CD4-positive, alpha-beta memory T cell (primary cell): ENCODE measurements around the gene FCAMR. TPM values are rescaled to one million over a fixed set of nuclear protein-coding genes. Genes with fewer than 3 reads are reported as not detected.

ENCODE experiments used
- CTCF ChIA-PET: fragments of 350-600 bp; sonication (Branson Sonifier 250); formaldehyde crosslinking; loops from one replicate; lab custom pipeline; 2021; ENCODE audit warnings: inconsistent platforms; ENCODE audit not compliant: partially characterized antibody; lab: Charles Lee
- POLR2A ChIA-PET: fragments of 350-600 bp; sonication (Branson Sonifier 250); formaldehyde crosslinking; loops from one replicate; lab custom pipeline; 2021; ENCODE audit not compliant: partially characterized antibody; lab: Charles Lee
- DNase-seq, 5 donors: peaks; one replicate each; pipeline versions ENCODE4 v3.0.0 to v3.0.0-alpha.2; 2020 to 2022; ENCODE audit warnings: mixed read lengths in 1 of 5
- H3K27ac ChIP-seq: one replicate; pipeline ENCODE4 v1.7.0; 2013; ENCODE audit warnings: low read depth, low read length
- H3K27me3 ChIP-seq: 2 replicates; pipeline ENCODE4 v1.7.0; 2013; ENCODE audit warnings: mild to moderate bottlenecking, low read length, moderate library complexity; ENCODE audit not compliant: insufficient read depth
- H3K36me3 ChIP-seq: 2 replicates; pipeline ENCODE4 v1.7.0; 2013; ENCODE audit warnings: mild to moderate bottlenecking, low read length, moderate library complexity; ENCODE audit not compliant: insufficient read depth
- H3K4me1 ChIP-seq: 2 replicates; pipeline ENCODE4 v1.7.0; 2013; ENCODE audit warnings: mild to moderate bottlenecking, low read length, moderate library complexity; ENCODE audit not compliant: insufficient read depth
- H3K4me3 ChIP-seq, 2 donors: one replicate each; pipeline ENCODE4 v1.7.0; 2013; ENCODE audit warnings: low read length in 2 of 2, mild to moderate bottlenecking in 1 of 2
- H3K9me3 ChIP-seq, 2 donors: one replicate each; pipeline ENCODE4 v1.7.0; 2013; ENCODE audit warnings: low read length in 2 of 2, control low read depth in 1 of 2; ENCODE audit not compliant: control insufficient read depth in 1 of 2
- H3K27ac Mint-ChIP-seq, 7 donors: one replicate each; pipeline ENCODE4 v1.8.0; 2020 to 2021; ENCODE audit warnings: mixed read lengths in 7 of 7, mild to moderate bottlenecking in 6 of 7, inconsistent platforms in 3 of 7, moderate library complexity in 3 of 7
- H3K27me3 Mint-ChIP-seq, 2 donors: one replicate each; pipeline ENCODE4 v1.8.0; 2020 to 2021; ENCODE audit warnings: mixed read lengths in 2 of 2
- H3K36me3 Mint-ChIP-seq, 2 donors: one replicate each; pipeline ENCODE4 v1.8.0; 2020 to 2021; ENCODE audit warnings: mixed read lengths in 2 of 2, inconsistent platforms in 1 of 2, mild to moderate bottlenecking in 1 of 2
- H3K4me1 Mint-ChIP-seq, 4 donors: one replicate each; pipeline ENCODE4 v1.8.0; 2020 to 2021; ENCODE audit warnings: mixed read lengths in 4 of 4, mild to moderate bottlenecking in 1 of 4
- H3K4me3 Mint-ChIP-seq, 8 donors: one replicate each; pipeline ENCODE4 v1.8.0; 2020 to 2021; ENCODE audit warnings: mixed read lengths in 8 of 8, mild to moderate bottlenecking in 7 of 8, moderate library complexity in 6 of 8, inconsistent platforms in 3 of 8
- H3K9me3 Mint-ChIP-seq, 8 donors: one replicate each; pipeline ENCODE4 v1.8.0; 2020 to 2021; ENCODE audit warnings: mixed read lengths in 8 of 8, mild to moderate bottlenecking in 5 of 8, inconsistent platforms in 3 of 8, moderate library complexity in 1 of 8
- intact Hi-C: fragments of 100-400 bp; cut with micrococcal nuclease; formaldehyde crosslinking; loops from one replicate; pipeline ENCODE4 v1.15.1; 2023
- polyA plus RNA-seq, 2 donors: library from polyadenylated mRNA; unstranded; fragments of 300-500 nt; fragmentation: Illumina TruSeq; gene quantifications; one replicate each; pipeline ENCODE4 v1.2.3, GENCODE V29; 2021
- total RNA-seq, 2 experiments: library from RNA; stranded (reverse); gene quantifications; one replicate each; pipeline ENCODE4 v1.2.3, GENCODE V29; 2021

The FCAMR gene
- total and polyA plus RNA-seq, 4 experiments from 2014 or later, result not detected

- CTCF ChIA-PET, result interaction anchor here (0.7 to 9.3 kb wide), 52 partner anchors 10 to 423 kb away, joined by 3 to 96 read pairs (median 5); partner anchors contain the start of genes DYRK3, FCAMR and IL20
- peak; percentile 50 to 60 (median 53) for DNase-seq
- H3K27me3 Mint-ChIP-seq, result peaks cover 12 to 17% of the 10 kb centered on the region in 2 donors
Measured at GRCh38 chr1:206982216-206982615, 12.0 kb upstream of the FCAMR start.

GRCh38 chr1:206979379-206980043 is 9.3 kb upstream of the FCAMR start:
- Mint-ChIP-seq H3K9me3 (peaks cover 0 to 2% (median 0%) of the 10 kb centered on the region in 8 donors), H3K36me3 (no peaks in the 10 kb centered on the region), H3K4me1 (no peaks in the 10 kb centered on the region), H3K4me3 (no peak overlapping the region), H3K27me3 (peaks cover 5 to 7% of the 10 kb centered on the region in 2 donors), H3K27ac (no peak overlapping the region)
- Histone ChIP-seq H3K27ac (no peak overlapping the region), H3K4me1 (no peaks in the 10 kb centered on the region), H3K4me3 (no peak overlapping the region), H3K27me3 (no peaks in the 10 kb centered on the region), H3K36me3 (no peaks in the 10 kb centered on the region), H3K9me3 (no peaks in the 10 kb centered on the region)
- ChIA-PET POLR2A (interaction anchor here (1.4 kb wide), 1 partner anchor 170 kb away, joined by 4 read pairs; no protein-coding TSS in a partner anchor), CTCF (interaction anchor here (0.7 to 9.3 kb wide), 12 partner anchors 13 to 352 kb away, joined by 3 to 96 read pairs (median 8); partner anchors contain the start of genes DYRK3 and IL20)
- intact Hi-C loops, result loop anchor here (5.0 to 10.0 kb wide), 2 partner anchors 47 to 515 kb away; no protein-coding TSS in a partner anchor
- DNase-seq, result no peak

More at GRCh38 chr1:206982216-206982615, 12.0 kb upstream of the FCAMR start:
- no peaks in the 10 kb centered on the region for H3K4me1 Mint-ChIP-seq
- intact Hi-C loops, result loop anchor here (1.0 to 10.0 kb wide), 8 partner anchors 50 to 517 kb away; partner anchors contain the start of gene IL20
- H3K9me3 Mint-ChIP-seq, result peaks cover 0 to 2% (median 0%) of the 10 kb centered on the region in 8 donors
- H3K27ac ChIP-seq, result no peak overlapping the region
- H3K4me3 Mint-ChIP-seq, result no peak overlapping the region
- H3K4me3 ChIP-seq, result no peak overlapping the region
- H3K27me3 ChIP-seq, result no peaks in the 10 kb centered on the region
- H3K36me3 ChIP-seq, result no peaks in the 10 kb centered on the region
- no peaks in the 10 kb centered on the region for H3K36me3 Mint-ChIP-seq
- H3K9me3 ChIP-seq, result no peaks in the 10 kb centered on the region
- H3K4me1 ChIP-seq, result no peaks in the 10 kb centered on the region
- POLR2A ChIA-PET, result interaction anchor here (0.8 to 1.6 kb wide), 6 partner anchors 70 to 347 kb away, joined by 3 to 7 read pairs (median 4); partner anchors contain the start of gene DYRK3
- no peak overlapping the region for H3K27ac Mint-ChIP-seq

GRCh38 chr1:206978259-206978658 is 8.0 kb upstream of the FCAMR start:
- DNase-seq, result no peak
- H3K36me3 Mint-ChIP-seq, result no peaks in the 10 kb centered on the region
- Histone ChIP-seq H3K4me3 (no peak overlapping the region), H3K27ac (no peak overlapping the region), H3K36me3 (no peaks in the 10 kb centered on the region), H3K27me3 (no peaks in the 10 kb centered on the region), H3K4me1 (no peaks in the 10 kb centered on the region), H3K9me3 (no peaks in the 10 kb centered on the region)
- POLR2A ChIA-PET, result interaction anchor here (0.9 kb wide), 1 partner anchor 9 kb away, joined by 3 read pairs; no protein-coding TSS in a partner anchor
- H3K27ac Mint-ChIP-seq, result no peak overlapping the region
- intact Hi-C loops, result no loop called here
- CTCF ChIA-PET, result interaction anchor here (1.4 to 9.3 kb wide), 3 partner anchors 44 to 244 kb away, joined by 4 to 96 read pairs (median 9); no protein-coding TSS in a partner anchor
- H3K4me3 Mint-ChIP-seq, result no peak overlapping the region
- H3K9me3 Mint-ChIP-seq, result peaks cover 0 to 2% (median 0%) of the 10 kb centered on the region in 8 donors
- H3K27me3 Mint-ChIP-seq, result peaks cover 3 to 4% of the 10 kb centered on the region in 2 donors
- no peaks in the 10 kb centered on the region for H3K4me1 Mint-ChIP-seq

GRCh38 chr1:206975306-206975705 is 5.0 kb upstream of the FCAMR start:
- no peak overlapping the region for H3K4me3 Mint-ChIP-seq
- no peak for DNase-seq
- H3K27me3 ChIP-seq, result no peaks in the 10 kb centered on the region
- peak overlapping the region in 1 of 7 donors; percentile 7 for H3K27ac Mint-ChIP-seq
- H3K27me3 Mint-ChIP-seq, result peaks cover 4 to 6% of the 10 kb centered on the region in 2 donors
- H3K9me3 ChIP-seq, result no peaks in the 10 kb centered on the region
- intact Hi-C loops, result no loop called here
- H3K36me3 ChIP-seq, result no peaks in the 10 kb centered on the region
- no peak overlapping the region for H3K27ac ChIP-seq
- no peaks in the 10 kb centered on the region for H3K4me1 Mint-ChIP-seq
- POLR2A ChIA-PET, result no interaction called here
- no peaks in the 10 kb centered on the region for H3K36me3 Mint-ChIP-seq
- no peaks in the 10 kb centered on the region for H3K4me1 ChIP-seq
- CTCF ChIA-PET, result interaction anchor here (1.0 to 9.3 kb wide), 3 partner anchors 41 to 344 kb away, joined by 3 to 96 read pairs (median 3); no protein-coding TSS in a partner anchor
- no peak overlapping the region for H3K4me3 ChIP-seq
- H3K9me3 Mint-ChIP-seq, result no peaks in the 10 kb centered on the region

GRCh38 chr1:206974140-206974539 is 3.9 kb upstream of the FCAMR start:
- no peak for DNase-seq
- H3K36me3 Mint-ChIP-seq, result no peaks in the 10 kb centered on the region
- intact Hi-C loops, result no loop called here
- H3K4me3 Mint-ChIP-seq, result no peak overlapping the region
- peaks cover 4 to 6% of the 10 kb centered on the region in 2 donors for H3K27me3 Mint-ChIP-seq
- H3K4me3 ChIP-seq, result no peak overlapping the region
- no peaks in the 10 kb centered on the region for H3K9me3 ChIP-seq
- POLR2A ChIA-PET, result no interaction called here
- H3K9me3 Mint-ChIP-seq, result no peaks in the 10 kb centered on the region
- H3K4me1 ChIP-seq, result no peaks in the 10 kb centered on the region
- H3K27ac ChIP-seq, result no peak overlapping the region
- no peaks in the 10 kb centered on the region for H3K4me1 Mint-ChIP-seq
- H3K27me3 ChIP-seq, result no peaks in the 10 kb centered on the region
- H3K36me3 ChIP-seq, result no peaks in the 10 kb centered on the region
- CTCF ChIA-PET, result interaction anchor here (1.0 to 5.3 kb wide), 3 partner anchors 8 to 247 kb away, joined by 5 to 36 read pairs (median 18); no protein-coding TSS in a partner anchor
- no peak overlapping the region for H3K27ac Mint-ChIP-seq

GRCh38 chr1:206972728-206973127 is 2.5 kb upstream of the FCAMR start:
- DNase-seq, result no peak
- Mint-ChIP-seq H3K36me3 (no peaks in the 10 kb centered on the region), H3K9me3 (no peaks in the 10 kb centered on the region), H3K27ac (no peak overlapping the region), H3K27me3 (peaks cover 2 to 6% of the 10 kb centered on the region in 2 donors), H3K4me1 (peaks cover 1 to 8% (median 5%) of the 10 kb centered on the region in 4 donors), H3K4me3 (no peak overlapping the region)
- Histone ChIP-seq H3K9me3 (no peaks in the 10 kb centered on the region), H3K36me3 (no peaks in the 10 kb centered on the region), H3K27me3 (no peaks in the 10 kb centered on the region), H3K4me1 (peaks cover 3% of the 10 kb centered on the region), H3K27ac (no peak overlapping the region), H3K4me3 (no peak overlapping the region)
- ChIA-PET POLR2A (interaction anchor here (0.7 to 1.2 kb wide), 2 partner anchors 10 to 63 kb away, joined by 3 to 5 read pairs; no protein-coding TSS in a partner anchor), CTCF (interaction anchor here (0.9 to 5.3 kb wide), 6 partner anchors 9 to 248 kb away, joined by 3 to 36 read pairs (median 4); partner anchors contain the start of genes IL20 and PIGR)
- intact Hi-C loops, result no loop called here
